Measurements from ENCODE around the gene FHAD1. TPM values are rescaled to one million over a fixed set of nuclear protein-coding genes. Genes with fewer than 3 reads are reported as not detected.

The FHAD1 gene
- total and polyA plus RNA-seq, 2 donors (not counting 1 experiment from before 2014, with no cell fraction given) = not detected

GRCh38 chr1:15406614-15407559 is 159.9 kb downstream of the FHAD1 start:
- DNase-seq (peak; percentile 6), ATAC-seq (ENCODE audit: low read depth) (no peak)

More at GRCh38 chr1:15406614-15407559, 159.9 kb downstream of the FHAD1 start:
- peaks cover 15 to 20% of the 10 kb centered on the region in 2 donors for H3K4me1 ChIP-seq (ENCODE audit: control insufficient read depth in 2 of 2, insufficient read depth in 2 of 2, low read length in 2 of 2)
- peaks cover 20% of the 10 kb centered on the region for H4K20me1 ChIP-seq (ENCODE audit: control insufficient read depth, insufficient read depth, low read length, poor library complexity, severe bottlenecking)
- Mint-ChIP-seq H3K4me3 (no peak overlapping the region), H3K27me3 (peaks cover 3% of the 10 kb centered on the region), H3K27ac (no peak overlapping the region), H3K4me1 (peaks cover 20% of the 10 kb centered on the region), H3K9me3 (ENCODE audit: insufficient read depth) (no peaks in the 10 kb centered on the region)
- ChIA-PET POLR2A (no interaction called here), CTCF (interaction anchor here (0.8 to 1.2 kb wide), 2 partner anchors 24 to 83 kb away, joined by 3 read pairs; no protein-coding TSS in a partner anchor)
- H3K79me2 ChIP-seq (ENCODE audit: control insufficient read depth, insufficient read depth, low read length) = peaks cover 20% of the 10 kb centered on the region
- intact Hi-C loops (cut with micrococcal nuclease) = loop anchor here (5.0 kb wide), 1 partner anchor 115 kb away; the partner anchor contains the start of gene CASP9
- no peaks in the 10 kb centered on the region for H3K27me3 ChIP-seq (replicated peaks in 1 of 4; ENCODE audit: control extremely low read depth in 1 of 4, control insufficient read depth in 3 of 4, insufficient read depth in 4 of 4, low read length in 3 of 4)
- peaks cover 0 to 2% (median 0%) of the 10 kb centered on the region in 3 donors for H3K9me3 ChIP-seq (ENCODE audit: control extremely low read depth in 1 of 3, control insufficient read depth in 2 of 3, insufficient read depth in 1 of 3, low read length in 2 of 3)
- no peak overlapping the region for H2AFZ ChIP-seq (ENCODE audit: insufficient read depth, low read depth, low read length, poor library complexity, severe bottlenecking)
- no peak overlapping the region for H3K4me2 ChIP-seq (replicated peaks; ENCODE audit: low read depth, low read length, poor library complexity, severe bottlenecking)
- H3K4me3 ChIP-seq (ENCODE audit: control extremely low read depth in 1 of 5, extremely low read depth in 1 of 5, insufficient read depth in 1 of 5, low read depth in 2 of 5, low read length in 4 of 5) = no peak overlapping the region
- H3K27ac ChIP-seq (ENCODE audit: low read length in 2 of 2) = no peak overlapping the region
- 84% methylated on average over 8 of the region's 11 CpGs for WGBS (ENCODE audit: insufficient coverage)
- TF ChIP-seq EZH2 (IDR thresholded peaks at IDR 0.05; ENCODE audit: borderline replicate concordance, insufficient read depth, low read depth, low read length, poor library complexity, severe bottlenecking) (no peak), CTCF (IDR thresholded peaks at IDR 0.05) (no peak)
- H3K36me3 ChIP-seq (replicated peaks in 1 of 2; ENCODE audit: control extremely low read depth in 1 of 2, control insufficient read depth in 1 of 2, extremely low read depth in 1 of 2, insufficient read depth in 2 of 2, low read length in 1 of 2) = no peaks in the 10 kb centered on the region
- H3K9ac ChIP-seq (ENCODE audit: low read length) = no peak overlapping the region
